ENCODE measurements around the gene TUBB2B.
"Not testable (repeated sequence)": the region's sequence is repeated elsewhere in the genome, so short reads cannot be mapped to it uniquely, and the experiment has no call there.

TUBB2B gene

GRCh38 chr6:3253597-3253961 lies 26.1 kb upstream of the TUBB2B start:
- Histone ChIP-seq H3K27me3 (replicated peaks; ENCODE audit: control insufficient read depth, insufficient read depth, low read length) (peaks cover 17% of the 10 kb centered on the region), H3K9me3 (ENCODE audit: control insufficient read depth, low read length) (no peaks in the 10 kb centered on the region)

DNA sequence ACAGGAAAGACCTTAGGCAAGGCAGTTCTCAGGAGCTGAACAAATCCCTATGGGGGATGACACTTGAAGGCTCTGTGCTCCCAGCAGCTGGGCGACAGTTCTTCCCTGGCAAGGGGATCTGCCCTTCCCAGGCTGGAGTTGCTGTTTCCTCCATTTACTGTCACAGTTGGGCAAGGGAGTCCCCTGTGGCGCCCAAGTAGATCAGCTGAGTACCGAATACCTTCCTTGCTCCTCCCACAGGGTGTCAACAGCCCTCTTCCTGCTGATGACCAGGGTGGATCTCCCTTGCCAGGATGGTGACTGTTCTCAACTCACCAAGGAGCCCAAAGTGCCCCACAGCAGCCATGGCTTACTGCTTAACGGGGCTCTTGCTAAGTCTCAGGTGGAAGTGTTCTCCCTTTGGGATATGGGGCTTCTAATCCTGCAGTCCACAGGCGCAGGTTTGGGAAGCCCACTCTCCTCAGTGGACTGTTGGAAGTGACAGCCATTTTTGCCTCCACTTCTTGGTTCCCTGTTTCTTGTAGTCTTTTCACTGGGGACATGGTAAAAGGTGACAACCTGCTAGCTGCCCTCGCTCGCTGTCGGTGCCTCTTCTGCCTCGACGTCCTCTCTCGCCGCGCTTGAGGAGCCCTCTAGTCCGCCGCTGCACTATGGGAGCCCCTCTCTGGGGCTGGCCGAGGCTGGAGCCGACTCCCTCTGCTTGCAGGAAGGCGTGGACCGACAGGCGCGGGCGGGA lies 25.6 kb upstream of the TUBB2B start:
- no peaks in the 10 kb centered on the region for H3K36me3 ChIP-seq (ENCODE audit: control insufficient read depth, insufficient read depth, low read length, severe bottlenecking)
- H3K4me3 ChIP-seq (ENCODE audit: low read length) = no peak overlapping the region
- peaks cover 5% of the 10 kb centered on the region for H3K4me1 ChIP-seq (ENCODE audit: control insufficient read depth, insufficient read depth, low read length)
- H3K9me3 ChIP-seq (ENCODE audit: control insufficient read depth, low read length) = no peaks in the 10 kb centered on the region
- H3K27me3 ChIP-seq (replicated peaks; ENCODE audit: control insufficient read depth, insufficient read depth, low read length) = peaks cover 17% of the 10 kb centered on the region
- H3K9ac ChIP-seq (ENCODE audit: low read length) = no peak overlapping the region
- no peak for DNase-seq (ENCODE audit: low read depth)

More at GRCh38 chr6:3253597-3253961, 26.1 kb upstream of the TUBB2B start:
- H3K4me3 ChIP-seq (ENCODE audit: low read length) = no peak overlapping the region
- no peak overlapping the region for H3K9ac ChIP-seq (ENCODE audit: low read length)
- DNase-seq (ENCODE audit: low read depth) = no peak
- peaks cover 5% of the 10 kb centered on the region for H3K4me1 ChIP-seq (ENCODE audit: control insufficient read depth, insufficient read depth, low read length)
- H3K36me3 ChIP-seq (ENCODE audit: control insufficient read depth, insufficient read depth, low read length, severe bottlenecking) = no peaks in the 10 kb centered on the region

- Histone ChIP-seq H3K27me3 (replicated peaks; ENCODE audit: control insufficient read depth, insufficient read depth, low read length) (peaks cover 17% of the 10 kb centered on the region), H3K4me3 (ENCODE audit: low read length) (no peak overlapping the region), H3K9ac (ENCODE audit: low read length) (no peak overlapping the region), H3K9me3 (ENCODE audit: control insufficient read depth, low read length) (no peaks in the 10 kb centered on the region), H3K4me1 (ENCODE audit: control insufficient read depth, insufficient read depth, low read length) (peaks cover 7% of the 10 kb centered on the region), H3K36me3 (ENCODE audit: control insufficient read depth, insufficient read depth, low read length, severe bottlenecking) (no peaks in the 10 kb centered on the region)
- DNase-seq (ENCODE audit: low read depth) = no peak
Measured at GRCh38 chr6:3252369-3252768, 24.9 kb upstream of the TUBB2B start.

DNA sequence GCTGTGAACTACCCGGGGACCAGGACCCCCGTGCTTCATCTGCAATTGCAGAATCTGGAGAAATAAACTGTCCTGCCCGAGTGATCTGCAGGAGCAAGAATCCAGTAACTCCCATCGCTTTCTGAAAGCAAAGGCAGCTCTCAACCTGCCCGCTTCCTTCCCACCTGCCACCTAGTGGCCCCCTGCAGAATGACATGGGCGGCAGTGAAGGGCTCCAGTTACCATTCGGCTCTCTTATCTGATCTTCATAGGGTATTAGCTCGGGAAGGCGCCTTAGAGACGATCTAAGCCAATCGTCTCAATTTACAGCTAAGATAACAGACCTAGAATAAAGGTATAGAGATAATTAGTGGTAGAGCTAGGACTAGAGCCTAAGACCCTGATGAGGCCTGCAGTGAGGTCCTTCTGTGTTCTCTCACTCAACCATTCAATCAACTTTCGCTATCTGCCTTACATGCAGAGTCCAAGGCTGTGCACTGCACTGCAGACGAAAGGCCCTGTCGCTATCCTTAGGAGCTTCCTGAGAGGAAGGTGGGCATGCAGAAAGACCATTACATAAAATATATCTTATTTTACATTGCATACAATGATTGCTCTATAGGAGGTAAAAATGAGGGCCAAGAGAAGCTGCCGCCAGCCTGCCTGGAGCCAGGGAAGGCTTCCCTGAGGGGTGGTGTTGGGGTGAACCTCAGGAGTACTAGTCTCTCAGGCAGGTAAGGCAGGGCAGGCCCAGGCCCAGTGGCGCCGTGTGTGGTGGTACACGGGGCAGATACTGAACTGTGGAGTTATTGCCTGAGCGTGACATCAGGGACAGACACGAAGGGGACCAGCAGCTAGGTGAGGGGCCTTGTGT lies 24.2 kb upstream of the TUBB2B start:
- H3K9me3 ChIP-seq (ENCODE audit: control insufficient read depth, low read length) = no peaks in the 10 kb centered on the region
- peaks cover 17% of the 10 kb centered on the region for H3K27me3 ChIP-seq (replicated peaks; ENCODE audit: control insufficient read depth, insufficient read depth, low read length)
- DNase-seq (ENCODE audit: low read depth) = peak; percentile 94
- no peaks in the 10 kb centered on the region for H3K36me3 ChIP-seq (ENCODE audit: control insufficient read depth, insufficient read depth, low read length, severe bottlenecking)
- H3K9ac ChIP-seq (ENCODE audit: low read length) = no peak overlapping the region
- H3K4me3 ChIP-seq (ENCODE audit: low read length) = no peak overlapping the region
- H3K4me1 ChIP-seq (ENCODE audit: control insufficient read depth, insufficient read depth, low read length) = peaks cover 7% of the 10 kb centered on the region

DNA sequence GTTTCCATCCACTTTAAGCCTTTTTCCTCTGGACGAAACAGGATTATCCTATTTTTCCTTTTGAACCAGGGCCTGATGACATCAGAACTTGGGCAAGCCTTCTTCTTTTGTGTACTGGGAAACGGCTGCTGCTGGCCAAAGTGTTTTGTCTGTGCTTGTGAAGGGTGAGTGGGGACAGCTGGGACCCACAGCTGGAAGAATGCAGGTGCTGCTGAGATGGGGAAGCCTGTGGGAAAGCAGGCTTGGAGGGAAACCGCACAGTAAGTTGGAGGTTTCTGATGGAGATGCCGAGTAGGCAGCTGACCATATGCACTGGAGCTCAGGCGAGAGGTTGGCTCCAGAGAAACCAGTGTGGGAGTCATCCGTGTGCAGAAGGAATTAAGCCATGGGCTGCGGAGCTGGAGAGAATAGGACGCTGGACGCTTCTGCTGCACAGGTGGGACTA lies 22.8 kb upstream of the TUBB2B start:
- H3K27me3 ChIP-seq (replicated peaks; ENCODE audit: control insufficient read depth, insufficient read depth, low read length) = peaks cover 14% of the 10 kb centered on the region
- peaks cover 7% of the 10 kb centered on the region for H3K4me1 ChIP-seq (ENCODE audit: control insufficient read depth, insufficient read depth, low read length)

GRCh38 chr6:3249821-3250220 lies 22.4 kb upstream of the TUBB2B start:
- Histone ChIP-seq H3K9me3 (ENCODE audit: control insufficient read depth, low read length) (no peaks in the 10 kb centered on the region), H3K4me1 (ENCODE audit: control insufficient read depth, insufficient read depth, low read length) (peaks cover 7% of the 10 kb centered on the region), H3K27me3 (replicated peaks; ENCODE audit: control insufficient read depth, insufficient read depth, low read length) (peaks cover 14% of the 10 kb centered on the region), H3K4me3 (ENCODE audit: low read length) (no peak overlapping the region), H3K9ac (ENCODE audit: low read length) (no peak overlapping the region), H3K36me3 (ENCODE audit: control insufficient read depth, insufficient read depth, low read length, severe bottlenecking) (no peaks in the 10 kb centered on the region)
- no peak for DNase-seq (ENCODE audit: low read depth)

More for the DNA sequence above, 22.8 kb upstream of the TUBB2B start:
- Histone ChIP-seq H3K4me3 (ENCODE audit: low read length) (no peak overlapping the region), H3K9me3 (ENCODE audit: control insufficient read depth, low read length) (no peaks in the 10 kb centered on the region), H3K36me3 (ENCODE audit: control insufficient read depth, insufficient read depth, low read length, severe bottlenecking) (no peaks in the 10 kb centered on the region), H3K9ac (ENCODE audit: low read length) (no peak overlapping the region)
- no peak for DNase-seq (ENCODE audit: low read depth)

DNA sequence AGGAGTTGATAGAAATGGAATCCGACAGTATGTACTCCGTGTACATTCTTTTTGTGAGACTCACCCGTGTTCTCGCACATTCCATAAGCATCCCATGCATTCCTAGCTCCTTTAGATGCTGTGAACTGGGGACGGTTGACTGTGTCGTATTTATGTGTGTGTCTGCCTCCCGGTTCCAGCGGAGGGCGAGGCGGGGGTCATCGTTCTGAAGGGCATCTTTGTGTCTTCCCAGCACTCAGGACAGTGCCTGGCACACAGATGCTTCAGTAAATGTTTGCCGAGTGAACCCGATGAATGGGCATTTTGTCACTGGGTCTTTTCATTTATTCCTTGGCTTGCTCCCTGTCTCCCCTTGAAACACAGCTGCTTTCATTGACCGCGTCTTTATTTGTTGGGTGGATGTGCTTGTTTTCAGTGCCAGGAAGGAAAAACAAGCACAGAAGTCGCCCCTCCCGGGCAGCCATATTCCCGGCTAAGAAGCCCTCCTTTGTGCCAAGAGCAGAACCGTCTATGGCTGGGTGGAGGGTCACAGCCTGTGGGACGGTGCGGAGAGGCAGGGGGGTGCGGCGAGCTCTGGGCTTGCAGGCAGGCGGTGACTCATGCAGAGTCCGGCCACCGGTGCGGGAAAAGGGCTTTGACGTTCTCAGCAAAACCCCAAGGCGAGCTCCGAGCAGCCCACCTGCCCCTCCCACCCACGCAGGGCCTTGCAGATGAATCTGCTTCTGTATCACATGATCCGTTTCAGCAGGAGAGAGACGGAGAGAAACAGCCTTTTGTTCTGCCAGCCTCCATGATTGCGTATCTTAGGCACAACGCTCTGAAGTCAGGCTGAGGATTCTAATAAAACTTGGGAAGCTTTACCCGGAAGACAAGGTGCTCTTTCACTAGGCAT lies 20.0 kb upstream of the TUBB2B start:
- DNase-seq (ENCODE audit: low read depth) = peak; percentile 89

GRCh38 chr6:3245216-3245615 lies 17.8 kb upstream of the TUBB2B start:
- no peaks in the 10 kb centered on the region for H3K9me3 ChIP-seq (ENCODE audit: control insufficient read depth, low read length)
- H3K4me1 ChIP-seq (ENCODE audit: control insufficient read depth, insufficient read depth, low read length) = peaks cover 4% of the 10 kb centered on the region
- no peak overlapping the region for H3K9ac ChIP-seq (ENCODE audit: low read length)
- DNase-seq (ENCODE audit: low read depth) = no peak
- no peak overlapping the region for H3K4me3 ChIP-seq (ENCODE audit: low read length)
- H3K27me3 ChIP-seq (replicated peaks; ENCODE audit: control insufficient read depth, insufficient read depth, low read length) = peaks cover 18% of the 10 kb centered on the region
- H3K36me3 ChIP-seq (ENCODE audit: control insufficient read depth, insufficient read depth, low read length, severe bottlenecking) = no peaks in the 10 kb centered on the region

More for the DNA sequence above, 20.0 kb upstream of the TUBB2B start:
- H3K36me3 ChIP-seq (ENCODE audit: control insufficient read depth, insufficient read depth, low read length, severe bottlenecking) = no peaks in the 10 kb centered on the region
- peaks cover 23% of the 10 kb centered on the region for H3K27me3 ChIP-seq (replicated peaks; ENCODE audit: control insufficient read depth, insufficient read depth, low read length)
- no peaks in the 10 kb centered on the region for H3K9me3 ChIP-seq (ENCODE audit: control insufficient read depth, low read length)
- peaks cover 7% of the 10 kb centered on the region for H3K4me1 ChIP-seq (ENCODE audit: control insufficient read depth, insufficient read depth, low read length)
- H3K9ac ChIP-seq (ENCODE audit: low read length) = peak overlapping the region; percentile 39
- peak overlapping the region; percentile 72 for H3K4me3 ChIP-seq (ENCODE audit: low read length)

- DNase-seq (ENCODE audit: low read depth); H3K4me1 ChIP-seq (ENCODE audit: control insufficient read depth, insufficient read depth, low read length); H3K9me3 ChIP-seq (ENCODE audit: control insufficient read depth, low read length); H3K9ac ChIP-seq (ENCODE audit: low read length); H3K36me3 ChIP-seq (ENCODE audit: control insufficient read depth, insufficient read depth, low read length, severe bottlenecking); H3K4me3 ChIP-seq (ENCODE audit: low read length): not testable (repeated sequence)
- H3K27me3 ChIP-seq (replicated peaks; ENCODE audit: control insufficient read depth, insufficient read depth, low read length) = peaks cover 20% of the 10 kb centered on the region
Measured at GRCh38 chr6:3244832-3245161, 17.3 kb upstream of the TUBB2B start.

DNA sequence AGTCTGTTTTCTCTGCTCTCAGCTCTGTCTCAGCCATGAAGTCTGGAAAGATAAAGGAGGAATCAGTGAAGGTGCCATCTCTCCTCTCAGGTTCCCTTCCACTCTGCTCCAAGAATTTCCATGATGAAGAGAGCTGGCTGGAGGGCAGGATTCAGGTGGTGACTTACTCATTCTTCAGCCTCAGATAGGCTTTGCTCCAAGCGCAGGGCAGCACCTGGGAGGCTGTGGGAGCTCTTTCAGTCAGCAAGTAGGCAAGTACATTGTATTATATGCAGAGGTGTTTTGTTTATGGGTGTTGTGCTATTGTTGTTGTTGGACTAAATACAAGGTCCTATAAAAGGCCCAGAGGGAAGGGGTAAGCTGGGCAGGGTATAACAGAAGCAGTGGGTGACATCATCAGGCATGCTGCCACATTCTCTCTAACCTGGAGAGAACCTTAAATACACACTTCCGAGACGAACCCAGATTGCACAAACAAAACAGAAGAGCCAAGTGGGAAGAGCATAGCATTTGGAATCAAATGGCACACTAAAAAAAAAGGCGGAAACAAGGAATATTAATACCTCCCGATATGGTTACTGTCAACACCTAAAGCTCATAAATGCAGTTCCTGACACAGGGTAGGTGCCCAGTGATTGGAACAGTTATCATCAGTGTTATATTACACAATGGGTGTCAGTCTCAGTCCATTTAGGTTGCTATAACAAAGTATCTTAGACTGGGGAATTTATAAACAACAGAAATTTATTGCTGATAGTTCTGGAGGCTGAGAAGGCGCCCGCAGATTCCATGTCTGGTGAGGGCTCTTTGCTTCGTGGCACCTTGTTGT lies 16.8 kb upstream of the TUBB2B start:
- Histone ChIP-seq H3K27me3 (replicated peaks; ENCODE audit: control insufficient read depth, insufficient read depth, low read length) (peaks cover 21% of the 10 kb centered on the region), H3K4me3 (ENCODE audit: low read length) (no peak overlapping the region), H3K4me1 (ENCODE audit: control insufficient read depth, insufficient read depth, low read length) (peaks cover 4% of the 10 kb centered on the region), H3K9me3 (ENCODE audit: control insufficient read depth, low read length) (no peaks in the 10 kb centered on the region), H3K9ac (ENCODE audit: low read length) (no peak overlapping the region), H3K36me3 (ENCODE audit: control insufficient read depth, insufficient read depth, low read length, severe bottlenecking) (no peaks in the 10 kb centered on the region)
- no peak for DNase-seq (ENCODE audit: low read depth)

All from adipocyte (in vitro differentiated cells).